Left cardiac atrium (tissue), 4 donors: Measurements from ENCODE around the gene CCDC120. TPM values are rescaled to one million over a fixed set of nuclear protein-coding genes. Genes with fewer than 3 reads are reported as not detected.

Source experiments
- ATAC-seq, 2 donors: fragments of 200-7000 bp; cut with Tn5 transposase; one replicate each; pipeline ENCODE4 v1.9.1; 2020; ENCODE audit warnings: mild to moderate bottlenecking in 2 of 2, moderate library complexity in 2 of 2
- DNase-seq: peaks from one replicate; pipeline ENCODE4 v3.0.0-alpha.2; 2020
- intact Hi-C, 2 donors: fragments of 100-400 bp; cut with DNase I; formaldehyde crosslinking; loops; one replicate each; pipeline versions ENCODE4 v1.14.1 to v1.15.1; 2022 to 2023
- total RNA-seq, 2 donors: library from RNA; stranded (reverse); fragmentation: NEBNext Ultra II Directional; extraction: Animal tissue kit (Norgen Biotek cat#: 25700); gene quantifications; one replicate each; pipeline ENCODE4 v1.2.1, GENCODE V29; 2021
- donor health status: DM: no; HTN: yes; CAD: no.
- donor health status: DM: no; HTN: yes; CAD: no; lungs with severe emphysema.
- donor health status: DM: yes; HTN: yes; CAD: no.
- donor health status: Dilated cardiomyopathy.

CCDC120 gene
- total RNA-seq, 2 donors from 2014 or later = 2.4 to 2.7 TPM

DNA sequence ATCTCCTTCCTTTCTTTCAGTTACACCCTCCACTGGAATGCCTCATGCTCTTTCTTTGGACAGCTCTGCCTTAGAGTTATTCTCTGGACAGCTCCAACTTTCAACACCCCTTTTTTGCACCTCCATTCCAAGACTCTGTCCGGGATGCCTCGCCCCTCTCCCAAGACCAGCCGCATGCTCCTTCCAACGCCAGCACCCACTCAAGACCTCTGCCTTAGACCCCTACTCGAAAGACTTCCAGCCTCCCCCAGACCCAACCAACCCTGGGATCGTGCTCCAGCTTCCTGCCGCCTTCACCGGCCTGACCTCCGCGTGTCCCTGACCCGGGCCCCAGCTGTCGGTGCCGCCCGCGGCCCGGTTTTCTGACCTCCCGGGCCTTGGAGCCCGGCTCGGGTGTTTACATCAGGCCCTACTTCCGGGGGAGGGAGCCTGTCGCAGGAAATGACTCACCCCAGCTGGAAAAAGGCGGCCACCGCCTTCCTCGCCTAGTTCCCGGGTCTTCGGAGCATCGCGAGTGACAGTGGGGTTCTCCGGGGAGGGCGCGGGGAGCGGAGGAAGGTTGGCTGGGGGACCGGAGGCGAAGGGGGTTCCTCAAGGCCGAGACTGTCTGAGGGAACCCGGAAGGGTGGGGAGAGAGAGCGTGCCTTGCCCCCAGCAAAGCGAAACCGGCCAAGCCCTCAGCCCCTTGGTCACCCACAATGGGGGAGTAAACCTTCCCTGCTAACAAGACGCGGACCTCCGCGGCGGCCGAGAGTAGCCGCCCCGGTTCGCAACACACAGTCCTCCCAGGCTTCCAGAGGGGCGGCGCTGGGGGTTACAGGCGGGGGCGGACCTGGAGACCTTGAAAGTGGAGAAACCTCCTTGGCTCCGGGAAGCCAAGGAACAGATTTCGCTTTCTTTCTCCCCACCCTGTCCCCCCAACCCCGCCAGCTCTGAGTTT is 21.0 kb downstream of the CCDC120 start, which contains the start of gene WDR45:
Gene WDR45 (minus strand): TSS at position 399 of the 940 bp plus-strand sequence. CDS start 1,792 bp downstream, outside the sequence.
- ATAC-seq (peak; percentile 91 to 93), DNase-seq (peak; percentile 81)
- intact Hi-C loops = no loop called here

DNA sequence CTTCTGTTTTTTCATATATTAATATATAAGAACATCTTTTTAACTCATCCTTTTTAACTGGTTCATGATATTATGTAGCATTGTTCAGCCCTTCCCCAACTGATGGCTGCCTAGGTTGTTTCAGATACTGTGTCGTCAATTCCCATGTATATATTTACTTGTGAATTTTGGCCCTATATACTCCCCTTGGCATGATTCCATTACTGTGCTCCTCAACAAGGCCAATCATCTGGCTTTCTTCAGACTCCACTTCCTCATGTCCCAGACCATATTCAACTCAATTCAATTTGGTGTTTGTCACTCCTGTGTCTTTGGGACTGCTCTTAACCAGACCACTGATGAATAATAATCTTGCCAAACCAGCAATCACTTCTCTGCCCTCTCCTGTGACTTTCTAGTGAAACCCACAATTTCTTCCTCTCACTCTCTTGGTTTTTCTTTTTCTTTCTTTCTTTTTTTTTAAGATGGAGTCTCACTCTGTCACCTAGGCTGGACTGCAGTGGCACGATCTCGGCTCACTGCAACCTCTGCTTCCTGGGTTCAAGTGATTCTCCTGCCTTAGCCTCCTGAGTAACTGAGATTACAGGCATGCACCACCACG is 23.6 kb downstream of the CCDC120 start:
- intact Hi-C loops = no loop called here
- DNase-seq (no peak), ATAC-seq (no peak)

DNA sequence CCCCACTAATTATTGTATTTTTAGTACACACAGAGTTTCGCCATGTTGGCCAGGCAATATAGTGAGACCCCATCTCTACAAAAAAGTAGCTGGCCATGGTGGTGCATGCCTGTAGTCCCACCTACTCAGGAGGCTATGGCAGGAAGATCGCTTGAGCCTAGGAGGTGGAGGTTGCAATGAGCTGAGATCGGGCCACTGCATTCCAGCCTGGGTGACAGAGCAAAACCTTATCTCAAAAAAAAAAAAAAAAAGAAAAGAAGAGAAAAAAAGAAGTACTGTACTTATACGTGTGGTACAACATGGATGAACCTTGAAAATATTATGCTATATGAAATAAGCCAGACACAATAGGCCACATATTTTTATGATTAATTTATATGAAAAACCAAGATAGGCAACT is 30.8 kb downstream of the CCDC120 start:
- intact Hi-C loops = no loop called here
- ATAC-seq = no peak

DNA sequence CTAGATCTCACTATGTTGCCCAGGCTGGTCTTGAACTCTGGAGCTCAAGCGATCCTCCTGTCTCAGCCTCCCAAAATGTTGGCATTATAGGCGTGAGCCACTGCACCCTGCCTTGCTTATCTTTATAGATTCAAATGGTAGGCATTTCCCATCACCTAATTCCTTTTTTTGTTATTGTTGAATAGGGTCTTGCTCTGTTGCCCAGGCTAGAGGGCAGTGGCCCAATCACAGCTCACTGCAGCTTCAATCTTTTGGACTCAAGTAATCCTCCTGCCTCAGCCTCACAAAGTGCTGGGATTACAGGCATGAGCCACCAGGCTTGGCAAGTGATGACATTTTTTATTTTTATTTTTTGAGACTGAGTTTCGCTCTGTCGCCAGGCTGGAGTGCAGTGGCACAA is 37.6 kb downstream of the CCDC120 start:
- intact Hi-C loops = no loop called here
- ATAC-seq = no peak

More for the DNA sequence above, 30.8 kb downstream of the CCDC120 start:
- no peak for DNase-seq

DNA sequence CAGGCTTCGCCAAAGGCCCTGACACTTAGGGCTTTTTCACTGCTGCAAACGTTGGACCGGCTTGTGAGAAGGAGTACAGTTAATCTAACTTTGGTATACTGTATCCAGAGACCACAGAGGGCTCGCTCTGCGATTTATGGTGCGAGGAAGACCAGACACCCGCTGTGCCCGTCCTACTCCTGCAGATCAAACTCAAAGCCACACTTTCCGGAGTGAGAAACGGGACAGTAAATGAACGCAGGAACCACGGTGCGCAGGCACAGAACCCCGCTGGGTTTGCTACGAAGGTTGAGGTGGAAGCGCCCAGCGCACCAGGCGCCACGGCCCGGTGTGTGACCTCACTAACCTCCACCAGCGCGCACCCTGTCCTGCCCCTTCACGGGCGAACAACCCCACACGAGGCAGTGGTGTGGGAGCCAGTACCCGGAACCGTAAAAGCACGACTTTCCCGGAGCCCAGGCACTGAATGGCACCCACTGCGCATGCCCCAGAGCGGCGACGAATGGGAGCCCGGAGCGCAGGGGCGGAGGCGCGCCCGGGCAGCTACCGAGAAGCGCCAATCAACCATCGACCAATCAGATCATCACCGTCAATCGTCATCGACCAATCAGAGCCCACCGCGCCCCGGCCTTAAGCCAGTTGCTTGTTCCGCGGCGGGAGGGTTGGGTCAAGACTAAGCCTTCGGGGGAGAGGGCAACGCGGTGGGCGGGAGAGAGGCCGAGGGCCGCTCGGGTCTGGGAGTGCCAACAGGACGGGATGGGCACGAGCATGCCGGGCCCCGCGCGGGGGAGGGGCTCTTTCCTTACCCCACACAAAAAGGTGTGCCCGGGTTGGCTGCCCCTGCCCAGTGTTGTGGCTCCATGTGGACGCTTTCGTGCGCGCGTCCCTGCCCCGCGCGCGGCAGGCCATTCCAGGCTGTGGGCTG is 42.2 kb downstream of the CCDC120 start:
- intact Hi-C loops = no loop called here
- peak; percentile 98 to 99 for ATAC-seq
- DNase-seq = peak; percentile 92

More for the DNA sequence above, 37.6 kb downstream of the CCDC120 start:
- no peak for DNase-seq

DNA sequence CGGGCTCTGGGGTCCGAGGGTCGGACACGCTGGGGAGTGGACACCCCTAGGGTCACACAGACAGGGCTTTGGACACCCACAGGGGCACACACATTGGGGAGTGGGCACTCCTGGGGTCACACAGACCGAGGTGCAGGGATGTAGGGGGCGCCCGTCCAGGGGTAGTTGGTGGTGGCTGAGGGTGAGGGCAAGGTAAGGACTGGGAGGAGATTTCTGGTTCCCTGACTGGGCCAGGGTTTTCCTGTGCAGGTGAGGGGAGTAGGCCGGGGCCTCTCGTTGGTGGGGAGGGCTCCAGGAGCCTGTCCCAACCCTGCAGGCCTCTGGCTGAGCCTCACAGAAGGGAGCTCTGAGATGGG is 42.8 kb downstream of the CCDC120 start:
- DNase-seq (no peak), ATAC-seq (peak in 1 of 2 donors; percentile 0)
- intact Hi-C loops = no loop called here

DNA sequence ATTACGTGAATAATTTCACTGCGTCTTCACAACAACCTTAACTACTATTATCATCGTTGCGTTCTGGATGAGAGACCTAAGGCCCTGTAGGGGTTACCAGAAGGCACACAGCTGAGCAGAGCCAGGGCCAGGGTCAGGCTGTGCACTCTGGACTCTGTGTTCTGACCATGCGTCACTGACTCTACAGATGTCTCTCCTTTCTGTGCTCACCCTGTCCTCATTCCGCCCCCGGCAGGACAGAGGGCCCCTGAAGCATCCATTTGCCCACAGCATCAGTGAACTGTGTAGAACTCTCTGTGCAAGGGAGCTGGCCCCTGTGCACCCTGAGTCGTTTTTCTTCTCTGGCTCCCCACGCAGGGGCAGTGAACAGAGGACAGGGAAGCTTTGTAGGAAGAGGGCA is 43.4 kb downstream of the CCDC120 start:
- intact Hi-C loops = no loop called here
- ATAC-seq (no peak), DNase-seq (no peak)

DNA sequence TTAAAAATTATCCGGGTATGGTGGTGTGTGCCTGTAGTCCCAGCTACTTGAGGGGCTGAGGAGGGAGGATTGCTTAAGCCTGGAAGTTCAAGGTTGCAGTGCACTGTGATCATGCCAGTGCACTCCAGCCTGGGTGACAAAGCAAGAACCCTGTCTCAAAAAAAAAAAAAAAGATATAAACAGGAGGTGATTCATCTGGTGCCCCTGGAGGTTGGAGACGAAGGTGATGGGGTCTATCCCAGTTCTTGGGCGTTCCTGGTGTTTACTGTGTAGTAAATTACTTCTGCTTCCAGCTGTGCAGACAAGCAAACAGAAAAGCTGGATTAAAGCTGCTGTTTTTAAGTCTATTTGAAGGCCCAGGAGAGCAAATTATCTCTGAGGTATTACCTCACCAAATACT is 44.8 kb downstream of the CCDC120 start:
- ATAC-seq (no peak), DNase-seq (no peak)
- intact Hi-C loops = no loop called here

DNA sequence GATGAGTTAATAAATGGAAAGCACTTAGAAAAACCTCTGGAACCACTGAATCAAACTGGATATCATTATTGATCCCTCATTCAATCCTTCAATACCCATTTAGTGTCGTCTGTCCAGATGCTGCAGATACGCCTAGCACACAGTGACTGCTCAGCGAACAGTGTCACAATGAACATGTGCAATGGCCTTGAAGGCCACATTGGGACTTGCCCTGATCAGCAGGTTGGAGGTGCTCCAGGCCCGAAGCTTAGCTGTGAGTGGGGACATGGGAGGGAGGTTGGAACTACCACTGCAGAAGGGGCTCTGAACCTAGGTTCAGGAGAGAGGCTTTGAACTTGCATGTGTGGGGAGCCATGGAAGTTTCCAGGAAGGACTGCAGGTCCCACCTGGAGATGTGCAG is 47.5 kb downstream of the CCDC120 start:
- ATAC-seq (no peak), DNase-seq (no peak)
- intact Hi-C loops = no loop called here

DNA sequence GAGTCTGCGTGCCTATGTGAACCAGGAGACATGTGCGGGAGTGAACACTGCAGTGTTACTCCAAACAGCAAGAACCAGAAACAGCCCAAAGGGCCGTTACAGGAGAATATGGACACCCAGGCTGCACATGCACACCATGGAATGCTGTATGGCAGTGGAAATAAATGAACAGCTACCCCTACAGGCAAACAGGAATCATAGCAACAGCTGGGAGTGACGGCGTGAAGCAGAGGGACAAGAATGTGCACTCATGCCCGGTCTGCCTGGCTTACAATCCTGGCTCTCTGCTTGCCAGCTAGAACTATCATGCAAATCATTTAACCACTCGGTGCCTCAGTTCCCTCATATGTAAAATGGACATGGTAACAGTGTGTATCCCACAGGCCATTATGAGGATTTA is 48.1 kb downstream of the CCDC120 start:
- ATAC-seq = peak; percentile 76 to 77
- DNase-seq = no peak
- intact Hi-C loops = no loop called here

DNA sequence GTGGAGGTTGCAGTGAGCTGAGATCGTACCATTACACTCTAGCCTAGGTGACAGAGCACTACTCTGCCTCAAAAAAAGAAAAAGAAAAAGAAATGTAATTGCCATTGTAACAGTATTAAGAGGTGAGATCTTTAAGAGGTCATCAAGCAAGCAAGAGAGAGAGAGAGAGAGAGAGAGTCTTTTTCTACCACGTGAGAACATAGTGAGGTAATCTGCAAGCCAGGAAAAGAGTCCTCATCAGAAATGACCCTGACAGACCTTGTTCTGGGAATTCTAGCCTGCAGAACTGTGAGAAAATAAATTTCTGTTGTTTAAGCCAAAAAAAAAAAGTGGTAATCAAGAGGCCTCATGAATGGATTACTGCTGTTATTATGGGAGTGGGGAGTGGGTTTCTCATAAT is 49.8 kb downstream of the CCDC120 start:
- ATAC-seq (no peak), DNase-seq (no peak)
- intact Hi-C loops = no loop called here

DNA sequence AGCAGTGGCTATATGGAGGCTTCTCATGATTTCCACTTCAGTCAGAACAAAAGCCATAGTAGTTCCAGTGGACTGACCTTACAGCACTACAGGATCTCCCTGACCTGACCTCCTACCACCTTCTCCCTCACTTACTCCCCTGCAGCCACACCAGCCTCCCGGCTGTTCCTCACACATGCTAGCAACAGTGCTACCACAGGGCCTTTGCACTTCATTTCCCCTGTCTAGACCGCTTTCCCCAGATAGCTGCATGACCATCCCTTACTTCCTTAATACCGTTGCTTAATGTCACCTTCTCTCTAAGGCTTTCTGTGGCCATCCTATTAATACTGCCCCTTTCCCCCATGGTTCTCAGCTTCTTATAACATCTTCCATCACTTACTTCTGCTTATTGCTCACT is 51.6 kb downstream of the CCDC120 start:
- ATAC-seq (no peak), DNase-seq (no peak)
- intact Hi-C loops = no loop called here

DNA sequence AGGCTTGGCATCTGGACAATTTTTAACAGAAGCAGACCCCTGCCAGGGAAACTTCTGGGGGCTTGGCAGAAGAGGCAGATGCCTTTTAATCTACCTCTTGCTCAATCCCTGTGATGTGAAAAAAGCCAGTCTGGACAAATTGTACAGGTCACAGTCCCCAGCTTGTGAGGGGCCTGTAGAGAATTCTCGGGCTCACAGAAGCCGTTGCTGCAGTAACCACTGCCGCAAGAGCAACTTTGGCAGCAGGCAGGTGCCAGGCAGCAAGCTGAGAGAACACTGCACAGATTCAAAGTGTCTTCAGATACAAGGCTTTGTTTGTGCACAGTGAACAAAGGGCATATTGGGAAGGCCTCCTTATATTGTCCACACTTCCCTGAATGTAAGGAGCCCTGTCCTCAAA is 53.0 kb downstream of the CCDC120 start:
- intact Hi-C loops = no loop called here

DNA sequence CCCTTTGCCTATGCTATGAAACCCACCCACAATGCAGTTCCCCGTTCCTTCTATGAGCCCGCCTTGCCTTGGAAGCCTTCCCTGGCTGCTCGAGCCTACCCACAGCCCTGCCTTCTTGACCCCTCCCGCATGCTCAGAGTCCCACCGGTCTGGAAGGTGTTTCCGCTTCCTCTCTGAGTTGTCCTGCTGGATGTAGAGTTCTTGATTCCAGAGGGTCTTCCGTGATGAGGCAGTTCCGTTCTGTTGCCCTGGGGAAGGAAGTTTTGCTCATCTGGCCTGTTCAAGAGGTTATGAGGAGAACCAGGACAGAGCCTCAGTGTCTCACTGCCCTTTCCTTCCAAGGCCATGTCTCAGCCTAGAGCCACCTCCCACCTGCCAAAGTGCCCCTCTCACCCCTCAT is 57.3 kb downstream of the CCDC120 start:
- ATAC-seq (no peak), DNase-seq (no peak)
- intact Hi-C loops = no loop called here

More for the DNA sequence above, 53.0 kb downstream of the CCDC120 start:
- no peak for DNase-seq
- ATAC-seq = no peak

DNA sequence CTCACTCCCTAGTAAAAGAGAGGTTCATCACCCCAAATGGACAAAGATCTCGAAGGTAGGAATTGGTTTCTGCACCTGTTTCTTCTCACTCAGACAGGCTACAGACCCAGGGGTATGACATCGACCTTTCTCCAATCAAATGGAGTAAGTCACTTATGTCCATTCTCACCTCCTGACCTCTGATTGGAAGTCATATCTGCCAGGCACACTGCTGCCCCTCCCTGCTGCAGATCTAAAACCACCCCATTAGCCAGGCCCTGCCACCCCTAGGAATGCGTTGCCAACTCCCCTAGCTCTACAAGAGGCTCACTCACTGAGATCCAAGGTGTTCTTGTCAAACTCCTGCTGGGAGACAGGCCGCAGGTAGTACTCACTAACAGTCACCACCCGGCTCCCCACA is 57.9 kb downstream of the CCDC120 start:
- ATAC-seq (no peak), DNase-seq (no peak)
- intact Hi-C loops = no loop called here

DNA sequence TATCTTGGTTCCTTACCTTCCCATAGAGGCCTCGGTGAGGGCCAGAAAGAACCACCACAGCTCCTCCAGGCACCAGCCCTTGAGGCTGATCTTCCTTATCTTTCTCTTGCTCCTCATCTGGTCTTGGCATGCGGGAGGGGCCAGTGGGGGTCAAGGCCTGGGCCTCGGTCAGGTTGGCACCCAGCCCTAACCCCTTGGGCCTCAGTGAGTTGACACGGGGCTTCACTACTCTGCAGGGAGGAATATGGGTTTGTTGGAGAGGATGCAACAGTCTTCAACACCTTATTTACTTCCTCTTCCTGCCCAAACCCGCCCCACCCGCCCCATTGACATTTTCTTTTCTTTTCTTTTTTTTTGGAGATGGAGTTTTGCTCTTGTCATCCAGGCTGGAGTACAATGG is 58.8 kb downstream of the CCDC120 start:
- no peak for ATAC-seq

More for the DNA sequence above, 58.8 kb downstream of the CCDC120 start:
- no peak for DNase-seq
- intact Hi-C loops = no loop called here
